Keratinocyte (primary cell): ENCODE measurements around the gene DCLK1. TPM values are rescaled to one million over a fixed set of nuclear protein-coding genes. Genes with fewer than 3 reads are reported as not detected.

ENCODE experiments used
- DNase-seq: peaks from one replicate; pipeline ENCODE4 v3.0.0-alpha.2; 2011; ENCODE audit warnings: low read depth, missing footprints, low spot score
- FAIRE-seq: peaks from 2 replicates; lab custom pipeline; 2011; peaks lifted over from hg19 to GRCh38; lab: Jason Lieb, UNC
- H2AFZ ChIP-seq: 2 replicates; pipeline ENCODE4 v1.6.0; 2012; ENCODE audit warnings: low read length, control low read depth, inconsistent platforms; ENCODE audit not compliant: control insufficient read depth
- H3K27ac ChIP-seq: 2 replicates; pipeline ENCODE4 v1.5.1; 2011; ENCODE audit warnings: low read length; ENCODE audit not compliant: control insufficient read depth, insufficient read depth
- H3K27me3 ChIP-seq: 3 replicates; pipeline ENCODE4 v1.6.0; 2011; ENCODE audit warnings: low read length; ENCODE audit not compliant: control insufficient read depth, insufficient read depth; ENCODE audit errors: extremely low read depth
- H3K36me3 ChIP-seq, 2 experiments: 2 replicates in 1 of 2; 3 replicates in 1 of 2; pipeline ENCODE4 v1.5.1; 2011; ENCODE audit warnings: low read length in 2 of 2, mild to moderate bottlenecking in 1 of 2; ENCODE audit not compliant: control insufficient read depth in 2 of 2, insufficient read depth in 2 of 2; ENCODE audit errors: extremely low read depth in 1 of 2
- H3K4me1 ChIP-seq: 3 replicates; pipeline ENCODE4 v1.5.1; 2011; ENCODE audit warnings: low read length; ENCODE audit not compliant: control insufficient read depth, insufficient read depth; ENCODE audit errors: extremely low read depth
- H3K4me2 ChIP-seq: 3 replicates; pipeline ENCODE4 v1.6.0; 2011; ENCODE audit warnings: low read depth, low read length; ENCODE audit not compliant: control insufficient read depth, insufficient read depth; ENCODE audit errors: extremely low read depth
- H3K4me3 ChIP-seq, 3 experiments: fragments of 200-600 bp in 1 of 3; sonication (generic) in 1 of 3; 2 replicates in 2 of 3; 3 replicates in 1 of 3; pipeline ENCODE4 v1.5.1; 2011 to 2016; ENCODE audit warnings: low read length in 3 of 3, mild to moderate bottlenecking in 3 of 3, control low read depth in 2 of 3, inconsistent platforms in 1 of 3, low read depth in 1 of 3, mixed read lengths in 1 of 3, mixed run types in 1 of 3, moderate library complexity in 1 of 3; ENCODE audit not compliant: control insufficient read depth in 2 of 3, insufficient read depth in 2 of 3; ENCODE audit errors: extremely low read depth in 1 of 3
- H3K79me2 ChIP-seq: 2 replicates; pipeline ENCODE4 v1.6.0; 2012; ENCODE audit warnings: low read length; ENCODE audit not compliant: control insufficient read depth, insufficient read depth
- H3K9ac ChIP-seq: 3 replicates; pipeline ENCODE4 v1.6.0; 2011; ENCODE audit warnings: low read length; ENCODE audit not compliant: control insufficient read depth, insufficient read depth; ENCODE audit errors: extremely low read depth
- H3K9me1 ChIP-seq: 3 replicates; pipeline ENCODE4 v1.6.0; 2011; ENCODE audit warnings: low read length; ENCODE audit not compliant: control insufficient read depth, insufficient read depth; ENCODE audit errors: extremely low read depth
- H3K9me3 ChIP-seq: 2 replicates; pipeline ENCODE4 v1.5.1; 2012; ENCODE audit warnings: low read depth, low read length; ENCODE audit not compliant: control insufficient read depth
- H4K20me1 ChIP-seq: 3 replicates; pipeline ENCODE4 v1.6.0; 2011; ENCODE audit warnings: low read length; ENCODE audit not compliant: control insufficient read depth, insufficient read depth; ENCODE audit errors: extremely low read depth
- CTCF ChIP-seq, 3 experiments: IDR thresholded peaks in 1 of 3; conservative IDR thresholded peaks in 1 of 3; optimal IDR thresholded peaks in 1 of 3; 2 replicates in 2 of 3; 3 replicates in 1 of 3; pipeline versions ENCODE3 to v1.5.1; 2011; ENCODE audit warnings: low read length in 3 of 3, mild to moderate bottlenecking in 3 of 3, moderate library complexity in 2 of 3, control low read depth in 1 of 3, inconsistent platforms in 1 of 3; ENCODE audit not compliant: insufficient read depth in 2 of 3; ENCODE audit errors: extremely low read depth in 1 of 3
- EZH2 ChIP-seq: IDR thresholded peaks from one replicate; pipeline ENCODE4 v1.6.1; 2012; ENCODE audit warnings: inconsistent platforms, mild to moderate bottlenecking, low read length, moderate library complexity
- dilution Hi-C: fragments of 300-500 bp; cut with MboI; formaldehyde crosslinking; loops from one replicate; pipeline ENCODE4 v1.7.0; 2020; ENCODE audit warnings: low sequenced_read_pairs; ENCODE audit not compliant: extremely low pct_ligation_motif_present
- polyA plus RNA-seq, 5 experiments: library from polyadenylated mRNA; depleted of rRNA in 3 of 5; stranded (reverse) in 3 of 5; stranded (forward) in 1 of 5; unstranded in 1 of 5; fragments of >200 nt; gene quantifications; 1 replicate in 1 of 5; 2 replicates in 3 of 5; 3 replicates in 1 of 5; pipeline versions ENCODE4 v1.2.1 to v1.2.3, GENCODE V29; 2011 to 2012; ENCODE audit warnings: missing spikeins in 2 of 5, low read depth in 1 of 5, low replicate concordance in 1 of 5

Gene DCLK1
- polyA plus RNA-seq, 1 donor (not counting 4 experiments of a cell fraction or from before 2014, with no cell fraction given), result 0.04 TPM

GRCh38 chr13:36084131-36084530 is 47.1 kb downstream of the DCLK1 start:
- Histone ChIP-seq H3K4me3 (no peak overlapping the region), H3K36me3 (no peaks in the 10 kb centered on the region), H3K9ac (no peak overlapping the region), H4K20me1 (no peaks in the 10 kb centered on the region), H2AFZ (no peak overlapping the region), H3K4me1 (no peaks in the 10 kb centered on the region), H3K4me2 (no peak overlapping the region), H3K27ac (no peak overlapping the region), H3K9me1 (no peaks in the 10 kb centered on the region), H3K27me3 (no peaks in the 10 kb centered on the region), H3K79me2 (no peaks in the 10 kb centered on the region), H3K9me3 (no peaks in the 10 kb centered on the region)
- FAIRE-seq (no peak), DNase-seq (no peak)
- dilution Hi-C loops, result no loop called here
- no peak for TF ChIP-seq CTCF (optimal IDR thresholded peaks at IDR 0.05 in 1 of 3, IDR thresholded peaks at IDR 0.05 in 1 of 3, conservative IDR thresholded peaks at IDR 0.05 in 1 of 3; ENCODE audit: extremely low read depth in 1 of 3, insufficient read depth in 2 of 3, low read length in 3 of 3)
- TF ChIP-seq EZH2, result no peak

- TF ChIP-seq EZH2 (no peak), CTCF (optimal IDR thresholded peaks at IDR 0.05 in 1 of 3, IDR thresholded peaks at IDR 0.05 in 1 of 3, conservative IDR thresholded peaks at IDR 0.05 in 1 of 3; ENCODE audit: extremely low read depth in 1 of 3, insufficient read depth in 2 of 3, low read length in 3 of 3) (no peak)
- Histone ChIP-seq H3K36me3 (no peaks in the 10 kb centered on the region), H3K9me3 (no peaks in the 10 kb centered on the region), H3K4me1 (no peaks in the 10 kb centered on the region), H2AFZ (no peak overlapping the region), H3K4me2 (no peak overlapping the region), H3K9ac (no peak overlapping the region), H3K27me3 (no peaks in the 10 kb centered on the region), H3K4me3 (no peak overlapping the region), H3K9me1 (no peaks in the 10 kb centered on the region), H3K79me2 (no peaks in the 10 kb centered on the region), H3K27ac (no peak overlapping the region), H4K20me1 (no peaks in the 10 kb centered on the region)
- dilution Hi-C loops, result no loop called here
- FAIRE-seq, result no peak
- no peak for DNase-seq
These were observed 48.4 kb downstream of the DCLK1 start for GRCh38 chr13:36082806-36083205.
